CD4-positive, alpha-beta T cell treated with Interleukin-12 subunit alpha and Interleukin-12 subunit beta, for 1 hour (primary cell): ENCODE measurements around the gene WNT5B.

Experiments
- DNase-seq: peaks from one replicate; pipeline ENCODE4 v3.0.0-alpha.2; 2020

The WNT5B gene

GRCh38 chr12:1628666-1629337 is at the start of gene WNT5B:
Gene WNT5B, plus strand, starts transcription at chr12:1629231. Its CDS starts 2,124 bp downstream, at chr12:1631355.
- DNase-seq, result no peak

GRCh38 chr12:1579651-1580435 is 49.2 kb upstream of the WNT5B start:
- DNase-seq, result no peak

DNA sequence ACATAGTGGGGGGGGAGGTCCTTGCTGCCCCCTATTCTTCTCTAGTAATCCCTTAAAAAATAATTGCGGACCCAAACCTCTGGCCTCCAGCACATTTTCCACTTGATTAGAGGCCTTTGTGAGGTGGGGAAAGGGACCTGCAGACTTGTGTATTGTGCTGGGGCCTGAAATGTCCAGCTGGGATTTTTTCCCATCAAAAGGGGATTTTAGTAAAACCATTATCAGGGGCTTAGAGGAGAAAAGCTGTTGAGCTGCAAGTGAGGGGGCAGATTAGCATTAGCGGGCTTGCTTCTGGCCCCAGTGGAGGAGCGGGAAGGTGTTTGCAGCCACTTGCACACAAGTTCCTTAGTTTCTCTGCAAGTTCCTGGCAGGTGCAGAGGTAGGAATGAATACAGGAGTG is 48.5 kb upstream of the WNT5B start:
- DNase-seq, result no peak

GRCh38 chr12:1581973-1582708 is 46.9 kb upstream of the WNT5B start:
- DNase-seq, result no peak

- no peak for DNase-seq
Measured at GRCh38 chr12:1582709-1583050, 46.4 kb upstream of the WNT5B start.

GRCh38 chr12:1583421-1584078 is 45.5 kb upstream of the WNT5B start:
- peak; percentile 78 for DNase-seq

- DNase-seq, result no peak
Measured at GRCh38 chr12:1584326-1584725, 44.7 kb upstream of the WNT5B start.

DNA sequence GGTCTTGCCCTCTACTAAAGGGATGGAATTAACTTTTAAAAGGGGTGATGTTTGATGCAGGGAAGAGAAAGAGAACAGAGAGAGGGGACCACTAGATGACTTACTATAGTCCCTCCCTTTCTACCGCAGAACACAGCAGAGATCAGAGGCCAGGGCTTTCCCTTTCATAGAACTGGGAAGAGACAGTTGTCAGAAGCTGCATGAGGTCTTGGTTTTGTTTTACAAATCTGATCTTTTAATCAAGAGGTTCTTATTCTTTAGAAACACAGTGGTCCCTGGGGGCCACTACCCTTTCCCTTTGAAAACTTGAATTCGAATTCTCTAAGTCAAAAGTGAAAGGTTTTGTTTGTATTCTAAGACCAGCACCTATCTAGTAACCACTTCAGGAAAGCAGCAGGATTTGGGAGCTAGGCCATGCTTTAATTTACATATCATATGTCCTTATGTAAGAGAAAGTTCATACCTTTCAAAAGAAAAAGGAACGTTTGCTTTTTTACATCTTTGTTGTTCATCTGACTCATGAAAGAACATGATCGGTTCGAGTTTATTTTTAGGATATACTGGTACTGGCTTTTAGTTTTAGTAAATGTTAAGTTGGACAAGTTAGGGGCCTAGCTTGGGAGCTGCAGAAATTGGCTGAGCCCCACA is 41.0 kb upstream of the WNT5B start:
- no peak for DNase-seq

DNA sequence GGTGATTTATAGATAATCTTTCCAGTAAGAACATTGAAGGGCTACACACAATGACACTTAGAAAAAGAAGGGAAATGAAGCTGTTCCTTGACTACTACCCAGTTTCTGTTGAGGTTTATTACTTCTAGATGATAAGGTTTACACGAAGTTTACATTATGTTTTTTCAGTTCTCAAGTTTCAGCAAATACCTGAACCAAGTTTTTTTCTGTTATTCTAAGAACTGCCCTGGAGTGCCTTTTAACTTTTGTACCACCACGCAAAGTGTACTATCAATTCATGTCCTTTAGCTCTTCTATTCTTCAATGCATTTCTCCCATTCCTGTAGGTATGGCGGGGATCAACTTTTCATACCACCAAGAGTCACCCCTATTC is 40.5 kb upstream of the WNT5B start:
- DNase-seq, result no peak

DNA sequence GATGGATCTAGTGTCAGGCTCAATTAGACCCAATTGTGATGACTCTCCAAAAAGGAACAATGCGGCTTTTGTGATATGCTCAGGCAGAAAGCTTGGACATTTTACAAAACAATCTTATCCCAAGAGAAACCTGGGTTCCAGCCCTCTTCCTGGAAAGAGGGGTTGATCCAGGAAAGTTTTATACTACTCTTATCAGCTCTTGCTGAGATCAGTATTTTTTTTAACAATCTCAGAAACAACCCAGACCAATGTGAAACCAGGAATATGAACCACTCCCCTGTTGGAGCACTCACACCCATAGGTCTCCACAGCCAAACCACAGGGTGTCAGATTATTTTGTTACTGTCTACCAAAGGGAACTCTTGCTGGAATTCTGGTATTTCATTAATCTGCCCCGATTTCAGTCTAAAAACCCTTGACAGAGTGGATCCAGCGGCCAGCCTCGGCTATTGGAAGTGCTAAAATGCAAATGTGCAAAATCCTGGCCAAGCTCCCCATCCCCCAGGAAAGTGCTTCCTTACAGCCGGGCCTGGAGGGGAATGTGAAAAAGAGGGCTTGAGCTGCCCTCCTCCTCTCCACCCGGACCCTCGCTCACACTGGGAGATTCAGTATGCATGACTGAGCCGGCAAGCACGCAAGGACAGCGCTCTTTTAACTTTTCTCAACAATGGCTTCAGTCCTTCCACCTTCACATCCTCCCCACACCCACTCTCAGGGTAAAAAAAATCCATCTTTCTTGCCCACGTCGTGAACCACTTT is 38.6 kb upstream of the WNT5B start:
- DNase-seq, result no peak

- DNase-seq, result peak; percentile 68
Measured at GRCh38 chr12:1591034-1591433, 38.0 kb upstream of the WNT5B start.

- no peak for DNase-seq
Measured at GRCh38 chr12:1591543-1591942, 37.5 kb upstream of the WNT5B start.

DNA sequence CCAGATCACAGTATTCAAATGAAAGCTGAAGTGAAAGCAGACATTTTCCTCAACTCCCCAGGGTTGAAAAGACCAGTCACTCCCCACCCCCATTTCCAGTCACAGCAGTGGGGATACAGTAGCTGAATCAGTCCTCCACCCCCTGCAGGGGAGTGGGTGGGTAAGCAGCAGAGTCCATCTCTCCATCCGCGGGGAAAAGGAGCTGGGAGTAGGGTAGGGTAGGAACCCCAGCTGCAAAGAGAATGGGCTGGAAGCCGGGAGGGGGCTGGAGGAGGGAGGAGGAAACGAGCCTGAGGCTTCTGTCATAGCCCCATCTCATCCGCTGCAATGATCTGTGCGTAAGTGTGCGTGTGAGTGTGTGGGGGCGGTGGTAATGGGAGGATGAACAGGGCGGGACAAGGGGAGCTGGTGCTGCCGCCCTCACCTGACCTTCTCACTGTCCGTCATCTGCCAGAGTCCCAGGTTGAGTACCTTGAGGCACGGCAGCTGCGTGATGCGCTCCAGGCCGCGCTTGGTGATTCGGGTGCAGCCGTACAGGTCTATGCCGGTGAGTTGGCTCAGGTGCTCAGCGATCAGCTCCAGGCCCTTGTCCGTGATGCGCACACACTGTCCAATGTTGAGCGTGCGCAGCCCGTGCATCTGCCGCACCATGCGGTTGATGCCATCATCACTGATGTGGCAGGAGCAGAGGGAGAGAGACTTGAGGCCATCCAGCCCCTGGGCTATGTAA is 36.4 kb upstream of the WNT5B start:
- peak; percentile 63 for DNase-seq

- peak; percentile 59 for DNase-seq
Measured at GRCh38 chr12:1593174-1594005, 35.6 kb upstream of the WNT5B start.

GRCh38 chr12:1594006-1594260 is 35.1 kb upstream of the WNT5B start:
- DNase-seq, result no peak

GRCh38 chr12:1594261-1595025 is 34.6 kb upstream of the WNT5B start, which contains the start of gene FBXL14:
Gene FBXL14, minus strand, starts transcription at chr12:1594581. Its CDS starts 515 bp downstream, at chr12:1594066.
- peak; percentile 94 for DNase-seq

DNA sequence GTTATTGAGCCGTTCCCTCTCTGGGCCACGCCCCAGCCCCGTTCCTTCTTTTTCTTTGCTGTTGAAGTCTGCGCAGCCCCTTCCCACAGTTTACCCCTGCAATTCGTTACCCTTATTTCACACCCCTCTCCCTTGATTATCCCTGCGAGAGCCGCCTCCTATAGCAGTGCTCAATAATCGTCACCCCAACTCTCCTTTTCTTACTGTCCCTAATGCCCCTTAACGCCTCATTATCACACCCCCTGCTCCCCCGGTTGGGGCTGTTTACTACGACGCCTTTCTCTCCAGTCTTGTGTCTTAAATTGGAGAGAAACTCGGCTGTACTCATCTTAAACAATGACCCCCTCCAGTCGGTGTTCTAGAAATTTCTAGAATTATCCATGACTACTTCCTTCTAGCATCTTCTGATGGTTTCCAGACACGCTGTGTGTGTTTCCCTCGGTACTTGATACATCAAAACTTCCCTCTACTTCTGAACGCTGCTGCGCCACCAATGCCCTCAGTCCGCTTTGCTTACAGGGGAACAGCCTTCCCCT is 33.9 kb upstream of the WNT5B start:
- peak; percentile 25 for DNase-seq

GRCh38 chr12:1595690-1596347 is 33.2 kb upstream of the WNT5B start:
- DNase-seq, result no peak

GRCh38 chr12:1598757-1599156 is 30.3 kb upstream of the WNT5B start:
- no peak for DNase-seq
